GM11168 (cell line): ENCODE results near the gene UQCR11.

Experiments
- in situ Hi-C: fragments of 300-500 bp; cut with MboI; formaldehyde crosslinking; loops from one replicate; pipeline ENCODE4 v1.12.0; 2022; ENCODE audit warnings: low sequenced_read_pairs; ENCODE audit not compliant: unreplicated experiment

UQCR11 gene

DNA sequence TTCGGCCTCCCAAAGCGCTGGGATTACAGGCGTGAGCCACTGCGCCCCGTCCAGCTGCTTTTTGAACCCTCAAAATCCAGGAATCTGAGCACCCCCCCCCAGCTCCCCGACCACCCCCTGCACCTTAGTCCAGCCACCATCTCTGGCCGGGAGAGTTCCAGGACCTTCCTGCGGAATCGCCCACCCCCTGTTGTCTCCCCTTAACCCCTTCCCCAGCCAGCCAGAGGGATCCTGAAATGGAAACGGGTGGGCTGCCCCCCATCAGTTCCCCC lies 11.8 kb downstream of the UQCR11 start:
- in situ Hi-C loops: no loop called here

DNA sequence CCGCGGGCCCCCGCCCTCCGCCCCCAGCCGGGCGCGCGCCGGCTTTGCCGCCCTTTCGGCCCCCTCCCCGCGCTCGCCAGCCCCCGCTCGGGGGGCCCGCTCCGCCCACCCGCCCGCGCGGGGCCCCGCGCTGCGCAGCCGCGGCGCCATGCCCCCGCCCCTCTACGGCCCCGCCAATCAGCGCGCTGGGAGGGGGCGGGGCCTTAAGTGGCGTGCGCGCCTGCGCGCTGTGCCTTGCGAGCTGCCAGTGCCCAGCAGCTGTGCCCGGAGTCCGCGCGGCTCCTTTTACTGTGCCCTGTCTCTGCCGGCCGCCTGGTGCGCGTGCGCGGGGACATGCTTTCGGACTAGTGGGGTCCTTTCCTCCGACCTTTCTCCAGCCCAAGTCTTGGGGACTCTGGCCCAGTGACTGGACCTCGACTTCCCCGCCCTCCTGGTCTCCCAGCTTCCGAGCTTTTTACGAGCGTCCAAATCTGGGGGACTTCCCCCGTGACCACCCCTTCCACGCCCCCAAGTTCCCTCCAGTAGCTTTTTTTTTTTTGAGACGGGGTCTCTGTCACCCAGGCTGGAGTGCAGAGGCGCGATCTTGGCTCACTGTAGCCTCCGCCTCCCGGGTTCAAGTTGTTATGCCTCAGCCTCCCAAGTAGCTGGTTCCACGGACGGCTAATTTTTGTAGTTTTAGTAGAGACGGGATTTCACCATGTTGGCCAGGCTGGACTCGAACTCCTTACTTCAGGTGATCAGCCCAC lies 12.3 kb downstream of the UQCR11 start, which contains the start of gene MBD3:
Gene MBD3, minus strand, starts transcription at position 111 of the 746 bp plus-strand sequence. CDS start 234 bp downstream, outside the sequence.
- in situ Hi-C loops: no loop called here

DNA sequence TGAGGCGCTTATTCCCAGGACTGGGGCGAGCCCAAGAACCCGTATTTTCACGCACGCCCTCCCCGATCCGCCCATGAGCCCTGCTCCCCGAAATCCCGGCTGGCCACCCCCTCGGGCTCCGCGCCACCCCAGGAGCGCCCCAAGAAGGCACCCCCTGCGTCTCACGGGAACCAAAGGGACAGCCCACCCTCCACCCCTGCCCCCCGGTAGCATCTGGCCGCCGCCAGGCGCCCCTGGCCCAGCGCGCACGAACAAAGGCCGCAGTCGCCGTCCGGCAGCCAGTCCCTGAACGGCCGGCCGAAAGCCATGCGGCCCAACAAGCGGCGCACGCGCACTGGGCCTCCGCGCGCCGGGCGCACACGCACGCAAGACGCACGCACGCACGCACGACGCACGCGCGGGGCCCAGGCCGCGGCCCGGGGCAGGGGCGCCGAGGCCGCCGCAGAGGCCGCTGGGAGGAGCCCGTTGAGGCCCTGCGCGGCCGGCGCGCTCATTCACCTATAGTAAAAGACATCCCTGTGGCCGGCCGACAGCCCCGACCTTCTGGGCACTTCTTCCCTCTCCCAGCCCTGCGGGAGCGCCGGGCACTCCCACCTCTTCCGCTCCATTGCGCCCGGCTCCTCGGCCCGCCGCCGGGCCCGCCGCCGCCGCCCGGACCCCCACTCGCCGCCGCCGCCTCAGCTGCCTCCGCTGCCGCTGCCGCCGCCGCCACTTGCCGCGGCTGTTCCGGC lies 13.1 kb downstream of the UQCR11 start:
- in situ Hi-C loops: no loop called here

DNA sequence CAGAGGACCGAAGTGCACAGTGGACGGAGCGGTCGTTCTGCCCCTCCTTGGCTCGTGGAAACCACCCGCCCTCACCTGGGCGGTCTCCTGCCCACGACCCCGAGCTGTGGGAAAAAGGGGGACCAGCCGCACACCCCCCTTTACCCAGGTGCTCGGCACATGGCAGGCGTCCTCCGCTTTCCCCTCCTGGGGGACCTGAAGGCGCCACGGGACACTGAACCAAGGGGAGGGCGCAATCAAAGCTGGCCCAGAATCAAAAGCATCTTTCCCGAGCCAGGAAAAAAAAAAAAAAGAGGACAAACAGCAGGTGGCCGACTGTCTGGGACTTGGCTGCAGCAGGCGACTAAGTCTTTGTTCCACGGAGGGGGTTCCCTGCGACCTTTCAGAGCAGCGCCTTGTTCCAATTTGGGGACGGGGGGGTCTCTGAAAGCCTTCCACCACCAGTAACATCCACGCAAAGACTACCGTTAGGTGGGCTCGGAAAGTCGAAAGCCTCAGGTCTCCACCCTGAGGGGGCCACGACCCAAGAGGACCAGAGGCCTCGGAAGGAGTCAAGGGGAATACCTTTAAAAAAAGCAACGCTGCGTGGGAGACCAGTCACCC lies 13.7 kb downstream of the UQCR11 start:
- in situ Hi-C loops: no loop called here

DNA sequence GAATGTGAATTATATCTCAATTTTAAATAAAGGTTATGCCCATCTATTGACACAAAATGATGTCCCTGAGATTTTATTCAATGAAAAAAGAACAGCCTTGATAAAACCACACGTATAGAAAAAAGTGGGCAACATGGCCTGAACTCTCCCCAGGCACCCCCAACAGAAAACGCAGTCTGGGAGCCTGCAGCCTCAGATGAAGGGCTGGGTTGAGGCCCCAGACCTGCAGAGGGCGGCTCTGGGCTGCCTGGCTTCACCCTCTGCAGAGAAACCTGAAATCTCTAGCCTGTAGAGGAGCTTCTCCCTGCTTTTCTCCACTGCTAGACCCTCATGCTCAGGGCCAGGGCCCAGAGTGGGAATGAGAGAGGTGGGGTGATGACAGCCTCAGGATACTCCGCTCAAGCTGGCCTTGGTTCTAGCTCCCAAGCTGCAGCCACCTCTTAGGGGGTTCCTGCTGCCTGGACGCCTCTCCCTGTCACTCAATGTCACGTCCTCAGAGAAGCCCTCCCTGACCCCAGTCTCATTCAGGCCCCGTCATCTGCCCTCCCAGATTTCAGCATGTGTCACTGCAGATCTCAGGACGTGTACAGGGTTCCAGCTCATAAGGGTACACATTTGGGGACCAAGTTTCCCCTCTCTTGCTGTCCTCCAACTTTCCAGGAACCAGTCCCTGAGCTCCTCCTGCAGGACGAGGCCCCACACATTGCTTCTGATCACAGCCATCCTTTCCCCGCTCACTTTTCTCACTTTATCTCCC lies 14.4 kb downstream of the UQCR11 start:
- in situ Hi-C loops: no loop called here

DNA sequence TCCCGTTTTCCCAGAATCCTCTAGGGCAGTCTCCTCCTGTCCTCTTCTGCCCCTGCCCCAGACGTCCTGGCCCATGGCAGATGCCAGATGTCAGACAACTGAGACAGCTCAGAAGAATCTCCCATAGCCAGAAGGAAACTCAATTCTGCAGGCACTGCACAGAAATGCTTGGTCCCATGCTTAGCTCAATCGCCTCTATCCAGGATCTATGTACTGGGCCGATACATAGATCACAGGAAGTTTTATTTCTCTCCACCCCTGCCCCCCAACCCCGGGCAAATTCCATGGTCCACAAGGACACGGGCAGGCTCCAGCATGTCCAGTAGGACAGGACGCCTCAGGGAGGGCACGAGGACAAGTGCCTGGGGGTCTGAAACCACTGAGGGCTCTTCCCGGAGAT lies 17.4 kb downstream of the UQCR11 start:
- in situ Hi-C loops: no loop called here

DNA sequence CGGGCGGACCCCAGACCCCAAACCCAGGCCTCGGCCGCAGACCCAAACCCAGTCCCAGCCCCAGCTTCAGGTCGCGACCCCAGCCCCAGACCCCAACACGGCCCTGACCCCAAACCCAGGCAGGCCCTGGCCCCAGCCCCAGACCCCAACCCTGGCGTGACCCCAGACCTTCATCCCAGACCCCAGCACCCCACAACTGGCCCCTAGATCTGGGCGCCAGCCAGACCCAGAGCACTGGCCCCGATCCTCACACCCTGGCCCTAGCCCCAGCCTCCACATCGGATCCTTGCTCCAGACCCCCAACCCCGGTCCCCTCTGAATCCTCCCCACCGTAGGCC lies 20.1 kb downstream of the UQCR11 start:
- in situ Hi-C loops: no loop called here

DNA sequence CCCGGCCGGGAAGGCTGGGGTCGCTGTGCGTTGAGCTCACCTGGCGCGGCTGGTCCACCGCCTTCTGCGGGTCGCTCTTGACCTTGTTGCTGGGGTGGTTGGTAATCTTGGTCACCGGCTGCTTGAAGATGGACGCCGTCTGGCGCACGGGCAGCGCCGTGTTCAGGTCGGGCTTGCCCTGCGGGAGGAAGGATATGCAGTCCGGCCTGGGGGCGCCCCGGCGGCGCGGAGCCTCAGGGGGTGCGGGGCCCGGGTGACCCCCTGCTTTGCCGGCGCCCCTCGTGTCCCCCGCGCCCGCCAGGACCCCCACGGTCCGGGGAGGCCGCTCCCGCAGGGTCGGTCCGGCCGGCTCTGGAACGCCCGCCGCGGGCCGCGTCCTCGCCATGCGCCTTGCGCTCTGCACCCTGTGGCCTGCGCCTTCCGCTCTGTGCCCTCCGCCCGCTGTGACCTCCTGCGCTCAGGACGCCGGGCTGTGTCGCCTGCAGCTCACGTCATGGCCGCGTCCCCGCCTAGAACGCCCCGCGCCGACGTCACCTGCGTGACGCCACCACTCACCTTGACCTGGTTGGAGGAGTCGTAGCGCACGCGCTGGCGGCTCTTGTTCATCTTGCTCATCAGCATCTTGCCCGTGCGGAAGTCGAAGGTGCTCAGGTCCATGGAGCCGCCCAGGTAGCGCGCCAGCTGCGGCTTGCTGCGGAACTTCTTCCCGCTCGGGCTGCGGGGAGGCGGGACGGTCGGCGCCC lies 20.6 kb downstream of the UQCR11 start:
- in situ Hi-C loops: no loop called here

DNA sequence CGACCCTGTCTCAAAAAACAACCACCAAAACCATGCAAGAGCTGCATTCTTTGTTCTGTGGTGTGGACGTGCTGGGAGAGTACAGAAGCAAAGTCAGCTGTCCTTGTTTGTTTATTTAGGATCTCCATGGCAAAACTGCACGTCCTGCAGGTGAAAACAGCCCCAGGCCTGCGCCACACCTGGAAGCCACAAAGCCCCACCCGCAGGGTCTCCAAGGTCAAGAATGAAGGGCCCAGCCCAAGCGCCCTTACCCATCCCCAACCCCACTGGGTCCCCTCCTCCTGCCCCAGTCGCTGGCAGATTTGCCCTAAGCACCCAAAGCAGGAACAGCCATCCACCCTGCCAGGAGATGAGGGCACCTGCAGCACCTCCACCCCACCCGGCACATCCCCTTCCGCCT lies 23.1 kb downstream of the UQCR11 start:
- in situ Hi-C loops: no loop called here

DNA sequence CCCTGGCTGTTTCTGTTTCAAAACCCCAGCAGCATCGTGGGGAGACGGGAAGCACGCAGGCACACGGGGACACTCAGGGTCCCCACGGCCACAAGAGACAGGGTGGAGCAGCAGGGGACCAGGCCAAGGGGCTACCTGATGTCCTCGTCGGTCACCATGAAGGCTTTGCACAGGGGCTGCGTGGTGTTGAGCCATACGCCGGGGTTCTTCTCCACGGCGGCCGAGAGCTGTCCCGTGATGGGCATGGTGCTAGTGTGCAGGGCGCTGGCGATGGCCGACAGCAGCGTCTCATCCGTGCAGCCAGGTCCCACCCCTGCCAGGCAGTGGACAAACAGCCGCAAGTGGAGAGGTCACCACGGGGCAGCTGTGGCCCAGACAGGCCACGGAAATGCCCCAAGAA lies 24.3 kb downstream of the UQCR11 start:
- in situ Hi-C loops: no loop called here

DNA sequence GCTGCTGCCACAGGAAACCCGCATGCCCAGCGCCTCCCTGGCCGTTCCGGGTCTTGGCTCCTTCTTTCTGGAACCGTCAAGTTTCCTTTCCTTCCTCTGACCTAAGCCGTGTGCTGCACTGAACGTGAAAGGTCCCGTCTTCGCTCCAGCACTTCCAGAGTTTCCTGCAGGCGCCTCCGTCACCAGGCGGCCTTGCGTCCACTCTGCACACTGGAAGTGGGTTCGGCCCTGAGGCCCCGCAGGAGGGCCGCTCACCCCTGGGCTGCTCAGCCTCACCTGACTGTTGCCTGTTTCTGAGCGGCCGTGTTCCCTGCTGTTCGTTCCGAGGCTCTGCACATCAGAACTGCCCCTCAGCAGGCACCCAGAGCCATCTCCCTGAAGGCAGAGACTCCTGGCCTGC lies 24.9 kb downstream of the UQCR11 start:
- in situ Hi-C loops: no loop called here

DNA sequence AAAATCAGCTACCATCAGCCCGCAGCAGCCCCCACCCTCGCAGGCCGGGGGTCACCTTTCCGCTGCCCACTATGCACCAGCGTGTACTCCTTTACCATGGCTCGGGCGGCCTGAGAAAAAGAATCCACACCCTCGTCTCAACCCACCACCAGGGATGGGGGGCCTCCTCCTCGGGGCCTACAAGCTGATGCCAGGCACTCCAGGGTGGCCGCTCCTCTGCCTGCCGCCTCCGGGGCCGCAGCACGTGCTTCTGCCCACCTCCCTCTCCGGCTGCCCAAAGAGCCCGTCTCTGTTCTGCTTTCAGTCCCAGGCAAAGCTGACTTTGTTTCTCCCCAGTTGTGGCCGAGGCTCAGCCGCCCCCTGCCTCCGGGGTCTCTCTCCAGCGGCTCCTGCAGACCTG lies 26.0 kb downstream of the UQCR11 start:
- in situ Hi-C loops: no loop called here

DNA sequence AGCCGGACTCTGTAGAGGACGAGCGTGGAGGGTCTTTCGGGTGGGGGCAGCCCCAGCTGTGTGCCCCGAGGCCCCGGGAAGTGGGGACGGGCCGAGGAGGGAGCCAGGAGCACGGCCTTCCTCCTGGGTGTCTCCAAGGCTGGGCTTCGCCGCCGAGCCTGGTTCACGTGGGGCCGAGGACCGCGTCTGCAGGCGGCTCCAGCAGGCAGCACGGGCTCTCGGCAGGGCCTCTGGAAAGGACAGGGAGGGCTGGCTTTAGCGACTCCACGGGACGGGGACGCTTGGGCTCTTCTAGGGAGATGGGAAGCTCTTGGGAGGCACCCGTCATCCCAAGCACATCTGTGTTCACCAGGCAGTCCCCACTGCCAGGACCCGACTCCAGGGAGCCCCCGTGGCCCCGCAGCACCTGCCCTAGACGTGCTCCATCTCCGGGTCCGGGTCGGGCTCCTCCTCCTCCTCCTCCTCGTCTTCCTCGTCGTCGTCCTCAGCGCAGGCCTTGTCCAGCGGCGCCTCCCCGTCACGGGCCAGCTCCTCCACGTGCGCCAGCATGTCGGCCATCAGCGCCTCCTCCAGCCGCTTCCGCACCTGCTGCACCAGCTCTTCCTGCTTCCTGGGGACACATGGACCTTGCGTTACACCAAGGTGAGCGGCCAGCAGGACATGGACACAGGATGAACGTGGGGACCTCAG lies 27.2 kb downstream of the UQCR11 start:
- in situ Hi-C loops: no loop called here

DNA sequence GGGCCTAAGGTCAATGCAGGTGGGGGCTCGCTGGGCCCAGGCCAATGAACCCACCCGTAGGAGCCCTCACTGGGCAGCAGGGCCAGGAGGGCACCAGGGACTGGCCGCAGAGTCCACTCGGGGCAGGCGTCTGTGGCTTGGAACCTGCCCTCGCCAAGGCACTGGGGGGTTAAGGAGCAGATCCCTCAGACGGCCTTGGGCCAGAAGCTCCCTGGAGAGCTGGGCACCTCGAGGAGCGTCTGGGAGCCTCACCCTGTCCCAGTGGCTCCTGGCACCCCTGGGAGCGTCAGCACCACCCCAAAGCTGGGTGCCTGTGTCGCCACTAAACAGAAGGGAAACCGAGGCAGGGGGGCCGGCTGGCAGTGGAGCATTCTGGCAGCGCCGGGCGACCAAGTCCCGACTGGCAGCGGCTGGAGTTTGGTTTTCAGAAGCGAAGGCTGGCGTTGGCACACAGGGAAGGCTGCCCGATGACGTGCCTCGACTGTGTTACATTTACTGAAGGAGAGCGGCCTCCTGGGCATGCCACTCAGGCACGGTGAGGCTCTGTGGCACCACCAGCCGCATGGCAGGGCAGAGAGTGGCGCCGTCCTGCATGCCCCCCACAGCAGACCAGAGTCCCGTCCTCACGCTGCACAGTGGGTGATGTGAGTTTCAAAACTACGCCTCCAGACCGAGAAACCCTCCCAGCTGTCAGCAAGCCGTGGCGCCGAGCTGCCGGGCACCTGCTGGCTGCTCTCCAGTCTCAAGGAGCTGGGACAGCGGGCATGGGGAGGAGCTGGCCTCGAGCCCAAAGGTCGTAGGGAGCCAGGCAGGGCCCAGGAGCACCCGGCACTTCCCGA lies 28.0 kb downstream of the UQCR11 start:
- in situ Hi-C loops: no loop called here

DNA sequence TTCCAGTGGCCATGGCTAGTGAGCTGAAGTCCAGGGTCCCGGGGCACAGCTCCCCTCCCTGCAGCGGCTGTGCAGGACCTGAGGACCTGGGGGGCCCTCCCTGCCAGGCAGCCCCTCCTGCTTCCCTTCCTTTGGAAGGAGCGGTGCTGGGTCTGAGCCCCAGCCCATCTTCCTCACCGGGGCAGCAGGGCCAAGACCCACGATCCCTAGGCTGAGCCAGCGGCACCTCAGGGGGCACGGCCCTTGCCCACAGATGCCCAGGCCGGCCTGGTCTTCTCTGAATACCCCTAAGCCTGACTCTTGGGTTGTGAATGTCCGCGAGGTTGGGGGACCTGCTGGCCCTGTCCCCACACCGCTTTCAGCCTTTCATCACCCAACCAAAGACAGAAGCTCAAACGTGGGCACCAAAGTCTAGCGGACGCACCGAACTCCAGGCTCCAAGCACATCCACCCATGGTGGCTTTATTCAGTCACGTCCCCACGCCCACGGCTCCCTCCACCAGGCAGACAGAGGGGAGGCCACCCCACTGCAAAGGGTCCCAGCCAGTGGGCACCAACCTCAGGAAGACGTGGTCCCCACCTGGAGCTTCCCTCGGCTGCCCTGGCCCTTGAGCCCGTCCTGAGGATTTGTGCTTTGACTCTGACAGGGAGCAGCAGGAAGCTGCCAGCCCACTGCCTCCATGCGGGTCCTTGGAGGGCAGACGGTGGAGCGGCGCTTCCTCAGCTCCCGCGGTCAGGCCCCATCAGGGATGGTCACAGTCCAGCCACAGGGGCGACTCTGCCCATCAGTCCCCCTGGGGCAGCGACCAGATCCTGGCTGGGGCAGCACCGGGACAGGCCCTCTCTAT lies 28.8 kb downstream of the UQCR11 start:
- in situ Hi-C loops: no loop called here

DNA sequence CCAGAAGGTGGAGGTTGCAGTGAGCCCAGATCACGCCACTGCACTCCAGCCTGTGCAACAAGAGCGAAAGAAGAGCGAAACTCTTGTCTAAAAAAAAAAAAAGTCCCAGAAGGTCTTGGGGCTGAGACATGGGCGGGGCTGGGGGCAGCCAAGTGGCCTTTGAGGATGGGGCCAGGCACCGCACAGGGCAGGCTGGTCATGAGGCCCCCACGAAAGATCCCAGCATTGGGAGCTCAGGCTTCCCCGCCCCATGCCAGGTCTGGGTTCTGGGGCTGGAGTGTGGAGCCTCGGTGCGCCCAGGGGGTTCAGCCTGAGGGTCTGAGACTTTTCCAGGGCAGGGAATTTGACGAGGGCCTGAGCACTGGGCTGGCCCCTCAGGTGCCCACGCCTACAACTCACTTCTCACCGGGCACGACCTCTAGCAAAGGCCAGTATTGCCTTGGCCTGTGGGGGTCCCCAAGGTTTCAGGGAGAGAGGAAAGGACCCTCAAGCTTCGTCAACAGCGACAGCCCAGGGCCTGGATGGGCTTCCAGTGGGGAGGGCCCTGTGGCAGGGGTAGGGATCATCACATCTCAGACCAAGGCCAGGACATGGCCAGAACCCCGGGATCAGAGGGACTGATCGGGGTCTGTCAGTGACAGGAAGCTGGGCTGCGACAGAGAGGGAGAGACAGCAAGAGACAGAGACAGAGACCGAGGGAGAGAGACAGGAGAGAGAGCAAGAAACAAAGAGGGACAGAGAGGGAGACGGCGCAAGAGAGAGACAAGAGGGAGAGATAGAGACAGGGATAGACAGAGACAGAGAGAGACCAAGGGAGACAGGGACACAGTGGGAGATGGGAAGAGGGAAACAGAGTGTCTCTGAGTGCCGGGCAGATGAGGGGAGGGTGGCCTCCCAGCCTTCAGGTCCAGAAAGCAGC lies 29.7 kb downstream of the UQCR11 start:
- in situ Hi-C loops: no loop called here
